Activated T-helper 2 cell treated with anti-CD3 and anti-CD28 coated beads, Interferon-gamma antibody, Interleukin-2, Interleukin-4, amounts not matched to agents 10 μg/mL and 5 μg/mL and 100 μg/mL, durations not matched to agents 14 hours and 24 hours and 36 hours (primary cell): ENCODE measurements around the gene MRPS11. TPM values are rescaled to one million over a fixed set of nuclear protein-coding genes. Genes with fewer than 3 reads are reported as not detected.
A peak's percentile ranks its signal among the peaks of the same experiment; 100 is the strongest.
"Not testable (repeated sequence)": the region's sequence is repeated elsewhere in the genome, so short reads cannot be mapped to it uniquely, and the experiment has no call there.

ENCODE experiments used
- DNase-seq: peaks from one replicate; pipeline ENCODE4 v3.0.0; 2021; ENCODE audit warnings: low spot score
- H3K27ac Mint-ChIP-seq: one replicate; pipeline ENCODE4 v1.8.0; 2021; ENCODE audit warnings: mixed read lengths
- H3K27me3 Mint-ChIP-seq: one replicate; pipeline ENCODE4 v1.8.0; 2021; ENCODE audit warnings: low read depth, mixed read lengths
- H3K36me3 Mint-ChIP-seq: one replicate; pipeline ENCODE4 v1.8.0; 2021; ENCODE audit warnings: low read depth, mixed read lengths
- H3K4me1 Mint-ChIP-seq: one replicate; pipeline ENCODE4 v1.8.0; 2021; ENCODE audit warnings: low read depth, mixed read lengths
- H3K4me3 Mint-ChIP-seq: one replicate; pipeline ENCODE4 v1.8.0; 2021; ENCODE audit warnings: low read depth, mild to moderate bottlenecking, moderate library complexity, mixed read lengths
- H3K9me3 Mint-ChIP-seq: one replicate; pipeline ENCODE4 v1.8.0; 2021; ENCODE audit warnings: mixed read lengths
- intact Hi-C: fragments of 100-400 bp; cut with micrococcal nuclease; formaldehyde crosslinking; loops from one replicate; pipeline ENCODE4 v1.15.1; 2023
- total RNA-seq: library from RNA; stranded (reverse); gene quantifications from 2 replicates; pipeline ENCODE4 v1.2.3, GENCODE V29; 2022

Gene MRPS11
- total RNA-seq, 1 donor from 2014 or later: 71.0 TPM

GRCh38 chr15:88467935-88468528 is 524 bp downstream of the MRPS11 start:
- H3K4me1 Mint-ChIP-seq: peaks cover 27% of the 10 kb centered on the region
- no peaks in the 10 kb centered on the region for H3K9me3 Mint-ChIP-seq
- H3K36me3 Mint-ChIP-seq: peaks cover 44% of the 10 kb centered on the region
- intact Hi-C loops: loop anchor here (1.0 to 5.0 kb wide), 4 partner anchors 78 to 1816 kb away; partner anchors contain the start of gene DET1
- peak; percentile 13 for DNase-seq
- peak overlapping the region; percentile 94 for H3K27ac Mint-ChIP-seq
- peak overlapping the region; percentile 96 for H3K4me3 Mint-ChIP-seq
- no peaks in the 10 kb centered on the region for H3K27me3 Mint-ChIP-seq

- not testable (repeated sequence) for H3K27me3 Mint-ChIP-seq, H3K27ac Mint-ChIP-seq, H3K9me3 Mint-ChIP-seq, DNase-seq
- Mint-ChIP-seq H3K36me3 (peaks cover 42% of the 10 kb centered on the region), H3K4me3 (peak overlapping the region; percentile 96), H3K4me1 (peaks cover 25% of the 10 kb centered on the region)
- intact Hi-C loops: loop anchor here (5.0 kb wide), 1 partner anchor 1816 kb away; no protein-coding TSS in a partner anchor
Observed at GRCh38 chr15:88468721-88469120, 1.2 kb downstream of the MRPS11 start.

- intact Hi-C loops: loop anchor here (5.0 kb wide), 1 partner anchor 1817 kb away; no protein-coding TSS in a partner anchor
- Mint-ChIP-seq H3K4me3 (no peak overlapping the region), H3K36me3 (peaks cover 36% of the 10 kb centered on the region), H3K27me3 (no peaks in the 10 kb centered on the region), H3K27ac (no peak overlapping the region), H3K9me3 (no peaks in the 10 kb centered on the region), H3K4me1 (peaks cover 25% of the 10 kb centered on the region)
- DNase-seq: no peak
Observed at GRCh38 chr15:88469321-88469720, 1.8 kb downstream of the MRPS11 start.

- H3K27ac Mint-ChIP-seq: no peak overlapping the region
- H3K9me3 Mint-ChIP-seq: no peaks in the 10 kb centered on the region
- peaks cover 19% of the 10 kb centered on the region for H3K4me1 Mint-ChIP-seq
- intact Hi-C loops: no loop called here
- no peak overlapping the region for H3K4me3 Mint-ChIP-seq
- H3K36me3 Mint-ChIP-seq: peaks cover 36% of the 10 kb centered on the region
- no peak for DNase-seq
- H3K27me3 Mint-ChIP-seq: no peaks in the 10 kb centered on the region
Observed at GRCh38 chr15:88470625-88471372, 3.3 kb downstream of the MRPS11 start.

- Mint-ChIP-seq H3K27me3 (no peaks in the 10 kb centered on the region), H3K4me3 (no peak overlapping the region), H3K4me1 (peaks cover 9% of the 10 kb centered on the region), H3K36me3 (peaks cover 47% of the 10 kb centered on the region), H3K9me3 (no peaks in the 10 kb centered on the region), H3K27ac (peak overlapping the region; percentile 16)
- intact Hi-C loops: no loop called here
- no peak for DNase-seq
Observed at GRCh38 chr15:88472225-88472624, 4.7 kb downstream of the MRPS11 start.

GRCh38 chr15:88473661-88474293 is 6.3 kb downstream of the MRPS11 start:
- H3K27me3 Mint-ChIP-seq, intact Hi-C loops, H3K9me3 Mint-ChIP-seq, H3K27ac Mint-ChIP-seq, DNase-seq, H3K4me1 Mint-ChIP-seq, H3K4me3 Mint-ChIP-seq: not testable (repeated sequence)
- peaks cover 55% of the 10 kb centered on the region for H3K36me3 Mint-ChIP-seq

- DNase-seq: no peak
- Mint-ChIP-seq H3K4me3 (no peak overlapping the region), H3K27me3 (no peaks in the 10 kb centered on the region), H3K36me3 (peaks cover 55% of the 10 kb centered on the region), H3K4me1 (peaks cover 4% of the 10 kb centered on the region), H3K27ac (no peak overlapping the region), H3K9me3 (no peaks in the 10 kb centered on the region)
- intact Hi-C loops: loop anchor here (5.0 kb wide), 2 partner anchors 136 to 186 kb away; no protein-coding TSS in a partner anchor
Observed at GRCh38 chr15:88476635-88477060, 9.1 kb downstream of the MRPS11 start.

GRCh38 chr15:88477126-88477525 is 9.6 kb downstream of the MRPS11 start:
- H3K4me1 Mint-ChIP-seq: peaks cover 2% of the 10 kb centered on the region
- no peak overlapping the region for H3K27ac Mint-ChIP-seq
- H3K4me3 Mint-ChIP-seq: no peak overlapping the region
- no peaks in the 10 kb centered on the region for H3K27me3 Mint-ChIP-seq
- H3K36me3 Mint-ChIP-seq: peaks cover 50% of the 10 kb centered on the region
- H3K9me3 Mint-ChIP-seq: no peaks in the 10 kb centered on the region
- DNase-seq: no peak
- intact Hi-C loops: loop anchor here (5.0 kb wide), 2 partner anchors 135 to 185 kb away; no protein-coding TSS in a partner anchor

GRCh38 chr15:88477904-88478303 is 10.4 kb downstream of the MRPS11 start:
- no peaks in the 10 kb centered on the region for H3K4me1 Mint-ChIP-seq
- H3K27me3 Mint-ChIP-seq: no peaks in the 10 kb centered on the region

GRCh38 chr15:88479169-88479568 is 11.7 kb downstream of the MRPS11 start:
- Mint-ChIP-seq H3K4me1 (no peaks in the 10 kb centered on the region), H3K36me3 (peaks cover 37% of the 10 kb centered on the region), H3K27me3 (no peaks in the 10 kb centered on the region), H3K9me3 (no peaks in the 10 kb centered on the region), H3K27ac (no peak overlapping the region), H3K4me3 (no peak overlapping the region)
- DNase-seq: no peak
- intact Hi-C loops: loop anchor here (5.0 kb wide), 2 partner anchors 133 to 183 kb away; no protein-coding TSS in a partner anchor

More at GRCh38 chr15:88477904-88478303, 10.4 kb downstream of the MRPS11 start:
- intact Hi-C loops: loop anchor here (5.0 kb wide), 2 partner anchors 134 to 184 kb away; no protein-coding TSS in a partner anchor
- Mint-ChIP-seq H3K4me3 (no peak overlapping the region), H3K27ac (no peak overlapping the region), H3K9me3 (no peaks in the 10 kb centered on the region), H3K36me3 (peaks cover 42% of the 10 kb centered on the region)
- no peak for DNase-seq

- H3K4me1 Mint-ChIP-seq: no peaks in the 10 kb centered on the region
- DNase-seq: no peak
- intact Hi-C loops: no loop called here
- no peak overlapping the region for H3K27ac Mint-ChIP-seq
- no peaks in the 10 kb centered on the region for H3K9me3 Mint-ChIP-seq
- H3K27me3 Mint-ChIP-seq: no peaks in the 10 kb centered on the region
- no peak overlapping the region for H3K4me3 Mint-ChIP-seq
- H3K36me3 Mint-ChIP-seq: peaks cover 23% of the 10 kb centered on the region
Observed at GRCh38 chr15:88480981-88481380, 13.5 kb downstream of the MRPS11 start.

- Mint-ChIP-seq H3K36me3 (peaks cover 13% of the 10 kb centered on the region), H3K4me3 (no peak overlapping the region), H3K4me1 (no peaks in the 10 kb centered on the region), H3K27me3 (no peaks in the 10 kb centered on the region), H3K27ac (no peak overlapping the region), H3K9me3 (no peaks in the 10 kb centered on the region)
- DNase-seq: no peak
- intact Hi-C loops: no loop called here
Observed at GRCh38 chr15:88482263-88482662, 14.8 kb downstream of the MRPS11 start.
